Measurements from ENCODE around the gene CPT1B. TPM values are rescaled to one million over a fixed set of nuclear protein-coding genes. Genes with fewer than 3 reads are reported as not detected.

The CPT1B gene
- total RNA-seq, 1 donor from 2014 or later: 60.7 TPM

- H3K4me3 Mint-ChIP-seq (ENCODE audit: unreplicated experiment): peak overlapping the region; percentile 57
- DNase-seq (ENCODE audit: extremely low spot score, unreplicated experiment): no peak
- peaks cover 3% of the 10 kb centered on the region for H3K4me1 Mint-ChIP-seq (ENCODE audit: unreplicated experiment)
- no peak overlapping the region for H3K27ac Mint-ChIP-seq (ENCODE audit: unreplicated experiment)
- no peaks in the 10 kb centered on the region for H3K36me3 Mint-ChIP-seq (ENCODE audit: unreplicated experiment)
- H3K9me3 Mint-ChIP-seq (ENCODE audit: unreplicated experiment): no peaks in the 10 kb centered on the region
- H3K27me3 Mint-ChIP-seq (ENCODE audit: unreplicated experiment): peaks cover 17% of the 10 kb centered on the region
- no peak for TF ChIP-seq CTCF (IDR thresholded peaks at IDR 0.05)
Measured at GRCh38 chr22:50532824-50533796, 45.1 kb downstream of the CPT1B start.

- TF ChIP-seq CTCF (IDR thresholded peaks at IDR 0.05): no peak
- H3K9me3 Mint-ChIP-seq (ENCODE audit: unreplicated experiment): no peaks in the 10 kb centered on the region
- peak overlapping the region; percentile 71 for H3K4me3 Mint-ChIP-seq (ENCODE audit: unreplicated experiment)
- H3K36me3 Mint-ChIP-seq (ENCODE audit: unreplicated experiment): no peaks in the 10 kb centered on the region
- peaks cover 11% of the 10 kb centered on the region for H3K4me1 Mint-ChIP-seq (ENCODE audit: unreplicated experiment)
- H3K27me3 Mint-ChIP-seq (ENCODE audit: unreplicated experiment): peaks cover 17% of the 10 kb centered on the region
- DNase-seq (ENCODE audit: extremely low spot score, unreplicated experiment): peak; percentile 86
- H3K27ac Mint-ChIP-seq (ENCODE audit: unreplicated experiment): no peak overlapping the region
Measured at GRCh38 chr22:50531962-50532674, 46.1 kb downstream of the CPT1B start.

- Mint-ChIP-seq H3K36me3 (ENCODE audit: unreplicated experiment) (no peaks in the 10 kb centered on the region), H3K27me3 (ENCODE audit: unreplicated experiment) (peaks cover 17% of the 10 kb centered on the region), H3K9me3 (ENCODE audit: unreplicated experiment) (no peaks in the 10 kb centered on the region), H3K4me3 (ENCODE audit: unreplicated experiment) (peak overlapping the region; percentile 71), H3K27ac (ENCODE audit: unreplicated experiment) (no peak overlapping the region), H3K4me1 (ENCODE audit: unreplicated experiment) (peaks cover 17% of the 10 kb centered on the region)
- no peak for TF ChIP-seq CTCF (IDR thresholded peaks at IDR 0.05)
- no peak for DNase-seq (ENCODE audit: extremely low spot score, unreplicated experiment)
Measured at GRCh38 chr22:50531546-50531961, 46.7 kb downstream of the CPT1B start.

- Mint-ChIP-seq H3K27ac (ENCODE audit: unreplicated experiment) (peak overlapping the region; percentile 59), H3K36me3 (ENCODE audit: unreplicated experiment) (no peaks in the 10 kb centered on the region), H3K4me3 (ENCODE audit: unreplicated experiment) (peak overlapping the region; percentile 71), H3K4me1 (ENCODE audit: unreplicated experiment) (peaks cover 17% of the 10 kb centered on the region), H3K27me3 (ENCODE audit: unreplicated experiment) (peaks cover 17% of the 10 kb centered on the region), H3K9me3 (ENCODE audit: unreplicated experiment) (no peaks in the 10 kb centered on the region)
- no peak for TF ChIP-seq CTCF (IDR thresholded peaks at IDR 0.05)
- DNase-seq (ENCODE audit: extremely low spot score, unreplicated experiment): peak; percentile 86
Measured at GRCh38 chr22:50530877-50531545, 47.2 kb downstream of the CPT1B start.

Measured in osteocyte (in vitro differentiated cells).